ENCODE measurements around the gene IDNK.
A peak's percentile ranks its signal among the peaks of the same experiment; 100 is the strongest.

Gene IDNK

GRCh38 chr9:83642793-83643192, 19.9 kb downstream of the IDNK start:
- DNase-seq (ENCODE audit: low spot score): no peak
- POLR2A ChIA-PET (ENCODE audit: low non-redundant PET): no interaction called here
- TF ChIP-seq CTCF (conservative IDR thresholded peaks at IDR 0.05; ENCODE audit: low read depth): no peak
- no peak overlapping the region for H3K27ac ChIP-seq
- CTCF ChIA-PET: no interaction called here

GRCh38 chr9:83646500-83647239, 23.7 kb downstream of the IDNK start:
- no peak for TF ChIP-seq CTCF (conservative IDR thresholded peaks at IDR 0.05; ENCODE audit: low read depth)
- ChIA-PET POLR2A (ENCODE audit: low non-redundant PET) (no interaction called here), CTCF (interaction anchor here (0.6 to 0.8 kb wide), 2 partner anchors 15 to 454 kb away, joined by 4 to 6 read pairs; no protein-coding TSS in a partner anchor)
- DNase-seq (ENCODE audit: low spot score): no peak
- H3K27ac ChIP-seq: peak overlapping the region; percentile 5; the same call in 1 of the 2 replicates

GRCh38 chr9:83649080-83649479, 26.1 kb downstream of the IDNK start:
- POLR2A ChIA-PET (ENCODE audit: low non-redundant PET): no interaction called here
- H3K27ac ChIP-seq: no peak overlapping the region
- CTCF ChIA-PET: interaction anchor here (0.6 to 1.4 kb wide), 12 partner anchors 9 to 607 kb away, joined by 3 to 8 read pairs (median 4); partner anchors contain the start of gene UBQLN1
- TF ChIP-seq CTCF (conservative IDR thresholded peaks at IDR 0.05; ENCODE audit: low read depth): peak; percentile 65
- peak; percentile 73 for DNase-seq (ENCODE audit: low spot score)

GRCh38 chr9:83649515-83649914, 26.6 kb downstream of the IDNK start:
- no peak for DNase-seq (ENCODE audit: low spot score)
- POLR2A ChIA-PET (ENCODE audit: low non-redundant PET): no interaction called here
- TF ChIP-seq CTCF (conservative IDR thresholded peaks at IDR 0.05; ENCODE audit: low read depth): no peak
- no peak overlapping the region for H3K27ac ChIP-seq
- CTCF ChIA-PET: interaction anchor here (0.5 to 1.4 kb wide), 14 partner anchors 9 to 607 kb away, joined by 3 to 8 read pairs (median 3); no protein-coding TSS in a partner anchor

- POLR2A ChIA-PET (ENCODE audit: low non-redundant PET): no interaction called here
Measured at GRCh38 chr9:83651558-83651957, 28.6 kb downstream of the IDNK start.

GRCh38 chr9:83652433-83652832, 29.5 kb downstream of the IDNK start:
- H3K27ac ChIP-seq: no peak overlapping the region
- TF ChIP-seq CTCF (conservative IDR thresholded peaks at IDR 0.05; ENCODE audit: low read depth): no peak
- no peak for DNase-seq (ENCODE audit: low spot score)
- ChIA-PET POLR2A (ENCODE audit: low non-redundant PET) (no interaction called here), CTCF (interaction anchor here (0.6 to 1.2 kb wide), 2 partner anchors 26 to 432 kb away, joined by 4 read pairs; no protein-coding TSS in a partner anchor)

More at GRCh38 chr9:83651558-83651957, 28.6 kb downstream of the IDNK start:
- DNase-seq (ENCODE audit: low spot score): no peak
- no peak for TF ChIP-seq CTCF (conservative IDR thresholded peaks at IDR 0.05; ENCODE audit: low read depth)
- no peak overlapping the region for H3K27ac ChIP-seq
- CTCF ChIA-PET: interaction anchor here (0.6 to 1.2 kb wide), 2 partner anchors 26 to 431 kb away, joined by 4 read pairs; no protein-coding TSS in a partner anchor
